T-cell (primary cell): ENCODE measurements around the gene TPM4. TPM values are rescaled to one million over a fixed set of nuclear protein-coding genes. Genes with fewer than 3 reads are reported as not detected.
A peak's percentile ranks its signal among the peaks of the same experiment; 100 is the strongest.
"Not testable (repeated sequence)": the region's sequence is repeated elsewhere in the genome, so short reads cannot be mapped to it uniquely, and the experiment has no call there.

Source experiments
- ATAC-seq, 4 experiments: fragments of 200-7000 bp in 3 of 4; fragments of 150-1000 bp in 1 of 4; cut with Tn5 transposase; replicated peaks in 1 of 4; 1 replicate in 3 of 4; 2 replicates in 1 of 4; pipeline ENCODE4 v1.10.0; 2021; ENCODE audit warnings: moderate library complexity in 3 of 4, mild to moderate bottlenecking in 2 of 4, moderate number of reproducible peaks in 1 of 4
- CTCF ChIA-PET, 2 donors: fragments of 300-600 bp; sonication (Branson Sonifier 250); formaldehyde crosslinking; loops; one replicate each; lab custom pipeline; 2022; ENCODE audit warnings: antibody characterized with exemption in 2 of 2; lab: Charles Lee
- POLR2A ChIA-PET, 2 donors: fragments of 300-600 bp; sonication (Branson Sonifier 250); formaldehyde crosslinking; loops; one replicate each; lab custom pipeline; 2022; ENCODE audit warnings: antibody characterized with exemption in 2 of 2; lab: Charles Lee
- DNase-seq, 35 experiments: peaks; one replicate each; pipeline versions ENCODE4 v3.0.0 to v3.0.0-alpha.2; 2013 to 2023
- H3K27ac ChIP-seq: one replicate; pipeline ENCODE4 v1.5.1; 2013; ENCODE audit warnings: low read length
- H3K27me3 ChIP-seq, 2 experiments: replicated peaks in 1 of 2; 1 replicate in 1 of 2; 2 replicates in 1 of 2; pipeline versions ENCODE4 v1.6.1 to v1.7.0; 2013; ENCODE audit warnings: low read length in 1 of 2, mixed read lengths in 1 of 2; ENCODE audit not compliant: control insufficient read depth in 2 of 2, insufficient read depth in 2 of 2; ENCODE audit errors: extremely low read depth in 1 of 2
- H3K36me3 ChIP-seq, 2 donors: 1 replicate in 1 of 2; 2 replicates in 1 of 2; pipeline versions ENCODE4 v1.6.1 to v1.7.0; 2013; ENCODE audit warnings: low read length in 1 of 2; ENCODE audit not compliant: control insufficient read depth in 2 of 2, insufficient read depth in 1 of 2; ENCODE audit errors: extremely low read depth in 1 of 2
- H3K4me1 ChIP-seq, 2 experiments: 1 replicate in 1 of 2; 2 replicates in 1 of 2; pipeline versions ENCODE4 v1.6.1 to v1.7.0; 2013; ENCODE audit warnings: low read length in 2 of 2, mixed read lengths in 1 of 2; ENCODE audit not compliant: insufficient read depth in 2 of 2, control insufficient read depth in 1 of 2; ENCODE audit errors: extremely low read depth in 1 of 2
- H3K4me3 ChIP-seq, 2 donors: 1 replicate in 1 of 2; 2 replicates in 1 of 2; pipeline versions ENCODE4 v1.5.1 to v1.7.0; 2013; ENCODE audit warnings: mild to moderate bottlenecking in 2 of 2, low read length in 1 of 2, moderate library complexity in 1 of 2; ENCODE audit not compliant: control insufficient read depth in 1 of 2; ENCODE audit errors: extremely low read depth in 1 of 2
- H3K9me3 ChIP-seq: 2 replicates; pipeline ENCODE4 v1.7.0; 2013
- H3K27ac Mint-ChIP-seq, 2 donors: one replicate each; pipeline ENCODE4 v1.8.0; 2020 to 2021; ENCODE audit warnings: mild to moderate bottlenecking in 2 of 2, mixed read lengths in 2 of 2
- H3K27me3 Mint-ChIP-seq, 2 donors: one replicate each; pipeline ENCODE4 v1.8.0; 2021 to 2022; ENCODE audit warnings: mixed read lengths in 2 of 2
- H3K36me3 Mint-ChIP-seq: one replicate; pipeline ENCODE4 v1.8.0; 2021; ENCODE audit warnings: mixed read lengths
- H3K4me1 Mint-ChIP-seq, 3 donors: one replicate each; pipeline ENCODE4 v1.8.0; 2020 to 2022; ENCODE audit warnings: mixed read lengths in 3 of 3, mild to moderate bottlenecking in 1 of 3
- H3K4me3 Mint-ChIP-seq, 3 donors: one replicate each; pipeline ENCODE4 v1.8.0; 2020 to 2022; ENCODE audit warnings: mild to moderate bottlenecking in 3 of 3, mixed read lengths in 3 of 3, moderate library complexity in 3 of 3
- H3K9me3 Mint-ChIP-seq, 3 donors: one replicate each; pipeline ENCODE4 v1.8.0; 2020 to 2022; ENCODE audit warnings: mixed read lengths in 3 of 3
- WGBS: methylation state at CpG from one replicate; pipeline ENCODE4 v1.1.5; 2013; ENCODE audit warnings: missing lambda C conversion rate; ENCODE audit not compliant: insufficient coverage; 5-methylcytosine and 5-hydroxymethylcytosine counted together
- total RNA-seq, 35 experiments: library from RNA in 6 of 35; stranded (reverse) in 6 of 35; fragments of 120-200 nt in 1 of 35; gene quantifications; one replicate each; pipeline versions ENCODE4 v1.2.1 to v1.2.4 and lab custom pipeline; 2013 to 2026

Gene TPM4
- total RNA-seq, 5 donors from 2014 or later (not counting 1 experiment from before 2014, with no cell fraction given): 83.6 to 189 (median 99.5) TPM

GRCh38 chr19:16077984-16078758 lies 1.9 kb downstream of the TPM4 start:
- whole genome bisulfite sequencing: 21% methylated on average over 10 of the region's 16 CpGs
- H3K36me3 ChIP-seq: peaks cover 7 to 21% of the 10 kb centered on the region in 2 donors
- H3K4me3 ChIP-seq: peak overlapping the region; percentile 74 to 96
- H3K27me3 Mint-ChIP-seq: no peaks in the 10 kb centered on the region
- POLR2A ChIA-PET: no interaction called here
- peaks cover 15% of the 10 kb centered on the region for H3K36me3 Mint-ChIP-seq
- peak overlapping the region; percentile 78 for H3K27ac ChIP-seq
- ATAC-seq (peak in 1 of 4 experiments; percentile 2), DNase-seq (peak in 2 of 35 experiments; percentile 33 to 46)
- peaks cover 74 to 84% (median 80%) of the 10 kb centered on the region in 3 donors for H3K4me1 Mint-ChIP-seq
- no peaks in the 10 kb centered on the region for H3K27me3 ChIP-seq
- peak overlapping the region; percentile 75 to 95 (median 81) for H3K4me3 Mint-ChIP-seq
- no peaks in the 10 kb centered on the region for H3K9me3 ChIP-seq
- H3K27ac Mint-ChIP-seq: peak overlapping the region; percentile 95 to 99
- H3K9me3 Mint-ChIP-seq: no peaks in the 10 kb centered on the region
- H3K4me1 ChIP-seq: peaks cover 34 to 80% of the 10 kb centered on the region in 2 experiments
- CTCF ChIA-PET: interaction anchor here (0.5 to 2.0 kb wide), 9 partner anchors 8 to 266 kb away, joined by 3 to 11 read pairs (median 4); partner anchors contain the start of gene FAM32A (in 1 of the 2)

GRCh38 chr19:16078759-16079707 lies 2.7 kb downstream of the TPM4 start:
- POLR2A ChIA-PET: no interaction called here
- peaks cover 21% of the 10 kb centered on the region for H3K36me3 Mint-ChIP-seq
- DNase-seq (peak; percentile 27 to 91 (median 69)), ATAC-seq (peak; percentile 77 to 81 (median 78))
- 0% methylated on average over 4 of the region's 17 CpGs for WGBS
- peak overlapping the region; percentile 95 to 99 for H3K27ac Mint-ChIP-seq
- Histone ChIP-seq H3K36me3 (peaks cover 8 to 28% of the 10 kb centered on the region in 2 donors), H3K27ac (peak overlapping the region; percentile 78), H3K27me3 (no peaks in the 10 kb centered on the region), H3K4me3 (peak overlapping the region; percentile 41 to 74), H3K4me1 (peaks cover 29 to 78% of the 10 kb centered on the region in 2 experiments), H3K9me3 (no peaks in the 10 kb centered on the region)
- CTCF ChIA-PET: interaction anchor here in 1 of 2 donors (0.5 to 2.0 kb wide), 5 partner anchors 8 to 106 kb away, joined by 4 to 11 read pairs (median 7); partner anchors contain the start of gene FAM32A
- H3K4me3 Mint-ChIP-seq: peak overlapping the region; percentile 75 to 95 (median 81)
- no peaks in the 10 kb centered on the region for H3K27me3 Mint-ChIP-seq
- peaks cover 67 to 81% (median 75%) of the 10 kb centered on the region in 3 donors for H3K4me1 Mint-ChIP-seq
- no peaks in the 10 kb centered on the region for H3K9me3 Mint-ChIP-seq

- H3K4me1 ChIP-seq: peaks cover 34 to 84% of the 10 kb centered on the region in 2 experiments
- H3K36me3 ChIP-seq: peaks cover 10 to 71% of the 10 kb centered on the region in 2 donors
- ATAC-seq (no peak), DNase-seq (no peak)
- peak overlapping the region; percentile 80 to 92 for H3K27ac Mint-ChIP-seq
- peak overlapping the region; percentile 38 for H3K27ac ChIP-seq
- POLR2A ChIA-PET: no interaction called here
- no peak overlapping the region for H3K4me3 ChIP-seq
- no peaks in the 10 kb centered on the region for H3K27me3 Mint-ChIP-seq
- CTCF ChIA-PET: interaction anchor here in 1 of 2 donors (0.6 to 1.0 kb wide), 3 partner anchors 10 to 911 kb away, joined by 3 to 12 read pairs (median 6); no protein-coding TSS in a partner anchor
- H3K9me3 ChIP-seq: no peaks in the 10 kb centered on the region
- peaks cover 48% of the 10 kb centered on the region for H3K36me3 Mint-ChIP-seq
- H3K9me3 Mint-ChIP-seq: no peaks in the 10 kb centered on the region
- peak overlapping the region in 1 of 3 donors; percentile 9 for H3K4me3 Mint-ChIP-seq
- H3K4me1 Mint-ChIP-seq: peaks cover 65 to 76% (median 74%) of the 10 kb centered on the region in 3 donors
- WGBS: 86% methylated on average over 9 of the region's 11 CpGs
- H3K27me3 ChIP-seq: no peaks in the 10 kb centered on the region
Observed at GRCh38 chr19:16084067-16084685, 7.9 kb downstream of the TPM4 start.

- peaks cover 52% of the 10 kb centered on the region for H3K36me3 Mint-ChIP-seq
- Histone ChIP-seq H3K36me3 (peaks cover 10 to 80% of the 10 kb centered on the region in 2 donors), H3K9me3 (no peaks in the 10 kb centered on the region), H3K4me3 (no peak overlapping the region), H3K27me3 (no peaks in the 10 kb centered on the region), H3K27ac (peak overlapping the region; percentile 38), H3K4me1 (peaks cover 29 to 74% of the 10 kb centered on the region in 2 experiments)
- DNase-seq: no peak
- ChIA-PET CTCF (interaction anchor here (0.6 to 1.8 kb wide), 4 partner anchors 11 to 100 kb away, joined by 3 to 9 read pairs (median 5); partner anchors contain the start of gene FAM32A (in 1 of the 2)), POLR2A (interaction anchor here in 1 of 2 donors (0.8 kb wide), 1 partner anchor 10 kb away, joined by 3 read pairs; no protein-coding TSS in a partner anchor)
- no peak for ATAC-seq
- peak overlapping the region in 2 of 3 donors; percentile 78 to 84 for H3K4me3 Mint-ChIP-seq
- peak overlapping the region; percentile 92 to 99 for H3K27ac Mint-ChIP-seq
- no peaks in the 10 kb centered on the region for H3K9me3 Mint-ChIP-seq
- H3K27me3 Mint-ChIP-seq: no peaks in the 10 kb centered on the region
- peaks cover 62 to 70% (median 68%) of the 10 kb centered on the region in 3 donors for H3K4me1 Mint-ChIP-seq
- WGBS: 50% methylated on average over 5 of the region's 6 CpGs
Observed at GRCh38 chr19:16085115-16085514, 8.8 kb downstream of the TPM4 start.

DNA sequence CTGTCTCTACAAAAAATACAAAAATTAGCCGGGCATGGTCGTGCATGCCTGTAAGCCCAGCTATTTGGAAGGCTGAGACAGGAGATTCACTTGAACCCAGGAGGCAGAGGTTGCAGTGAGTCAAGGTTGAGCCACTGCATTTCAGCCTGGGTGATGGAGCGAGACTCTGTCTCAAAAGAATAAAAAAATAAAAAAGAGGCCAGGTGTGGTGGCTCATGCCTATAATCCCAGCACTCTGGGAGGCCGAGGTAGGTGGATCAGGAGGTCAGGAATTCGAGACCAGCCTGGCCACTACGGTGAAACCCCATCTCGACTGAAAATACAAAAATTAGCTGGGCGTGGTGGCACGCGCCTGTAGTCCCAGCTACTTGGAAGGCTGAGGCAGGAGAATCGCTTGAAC lies 11.1 kb downstream of the TPM4 start:
- POLR2A ChIA-PET: interaction anchor here in 1 of 2 donors (0.7 kb wide), 1 partner anchor 31 kb away, joined by 4 read pairs; no protein-coding TSS in a partner anchor
- DNase-seq, H3K9me3 Mint-ChIP-seq, H3K27me3 ChIP-seq, H3K27ac ChIP-seq, ATAC-seq, H3K9me3 ChIP-seq, H3K4me3 ChIP-seq, H3K27me3 Mint-ChIP-seq: not testable (repeated sequence)
- Mint-ChIP-seq H3K27ac (peak overlapping the region; percentile 52 to 58), H3K4me1 (peaks cover 42 to 48% (median 47%) of the 10 kb centered on the region in 3 donors), H3K4me3 (peak overlapping the region in 1 of 3 donors; percentile 20), H3K36me3 (peaks cover 49% of the 10 kb centered on the region)
- peaks cover 21 to 51% of the 10 kb centered on the region in 2 experiments for H3K4me1 ChIP-seq
- WGBS: 94% methylated on average over 11 of the region's 11 CpGs
- peaks cover 10 to 89% of the 10 kb centered on the region in 2 donors for H3K36me3 ChIP-seq
- CTCF ChIA-PET: interaction anchor here in 1 of 2 donors (1.1 to 1.9 kb wide), 6 partner anchors 9 to 36 kb away, joined by 3 to 13 read pairs (median 5); partner anchors contain the start of gene RAB8A
